ENCODE results near the gene LRCH1. TPM values are rescaled to one million over a fixed set of nuclear protein-coding genes. Genes with fewer than 3 reads are reported as not detected.

Gene LRCH1
- polyA plus RNA-seq, 3 donors = 2.1 to 10.8 (median 6.5) TPM

DNA sequence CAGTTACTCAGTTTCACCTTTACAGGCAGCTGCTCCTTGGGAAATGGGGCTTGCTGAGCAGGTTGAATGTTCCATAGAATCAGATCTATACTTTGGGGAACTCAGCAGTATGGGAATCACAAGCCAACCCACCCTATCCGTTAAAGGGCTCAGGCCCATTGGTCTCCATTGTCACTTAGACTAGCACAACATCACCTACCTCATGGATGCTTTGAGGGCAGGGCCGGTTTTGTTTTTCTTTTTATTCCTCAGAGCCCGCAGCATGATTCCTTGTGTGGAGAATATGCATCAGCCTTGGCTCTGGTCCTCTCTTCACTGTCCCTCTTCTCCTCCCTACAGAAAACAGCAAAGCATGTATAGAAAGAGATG lies 48.0 kb downstream of the LRCH1 start:
- no peak overlapping the region for H3K27ac ChIP-seq (ENCODE audit: low read depth, low read length)

DNA sequence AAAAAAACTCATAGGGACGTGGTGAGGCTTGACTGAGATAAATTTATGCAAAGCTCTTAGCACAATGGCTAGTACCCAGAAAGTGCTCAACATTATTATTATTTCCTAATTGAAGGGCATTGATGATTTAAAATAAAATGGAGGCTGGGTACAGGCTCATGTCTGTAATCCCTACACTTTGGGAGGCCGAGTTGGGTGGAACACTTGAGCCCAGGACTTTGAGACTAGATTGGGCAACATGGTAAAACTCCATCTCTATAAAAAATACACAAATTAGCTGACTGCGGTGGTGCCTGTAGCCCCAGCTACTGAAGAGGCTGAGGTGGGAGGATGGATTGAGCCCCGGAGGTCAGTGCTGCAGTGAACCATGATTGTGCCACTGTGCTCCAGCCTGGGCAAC lies 49.6 kb downstream of the LRCH1 start:
- WGBS, 3 donors = 92 to 98% (median 94%) methylated on average over 4 of the region's 4 CpGs
- H3K27ac ChIP-seq (ENCODE audit: low read depth, low read length) = no peak overlapping the region

More for the DNA sequence above, 48.0 kb downstream of the LRCH1 start:
- WGBS, 3 donors = 81 to 93% (median 92%) methylated on average over 3 of the region's 3 CpGs

- WGBS, 3 donors = 65 to 88% (median 69%) methylated on average over 4 of the region's 4 CpGs
- no peak overlapping the region for H3K27ac ChIP-seq (ENCODE audit: low read depth, low read length)
Observed at GRCh38 chr13:46603165-46603603, 50.2 kb downstream of the LRCH1 start.

GRCh38 chr13:46604226-46604990 lies 51.4 kb downstream of the LRCH1 start:
- WGBS, 3 donors = 66 to 93% (median 79%) methylated on average over 5 of the region's 5 CpGs
- H3K27ac ChIP-seq (ENCODE audit: low read depth, low read length) = no peak overlapping the region

GRCh38 chr13:46605076-46605824 lies 52.3 kb downstream of the LRCH1 start:
- no peak overlapping the region for H3K27ac ChIP-seq (ENCODE audit: low read depth, low read length)
- WGBS, 3 donors = 21 to 61% (median 55%) methylated on average over 4 of the region's 4 CpGs

DNA sequence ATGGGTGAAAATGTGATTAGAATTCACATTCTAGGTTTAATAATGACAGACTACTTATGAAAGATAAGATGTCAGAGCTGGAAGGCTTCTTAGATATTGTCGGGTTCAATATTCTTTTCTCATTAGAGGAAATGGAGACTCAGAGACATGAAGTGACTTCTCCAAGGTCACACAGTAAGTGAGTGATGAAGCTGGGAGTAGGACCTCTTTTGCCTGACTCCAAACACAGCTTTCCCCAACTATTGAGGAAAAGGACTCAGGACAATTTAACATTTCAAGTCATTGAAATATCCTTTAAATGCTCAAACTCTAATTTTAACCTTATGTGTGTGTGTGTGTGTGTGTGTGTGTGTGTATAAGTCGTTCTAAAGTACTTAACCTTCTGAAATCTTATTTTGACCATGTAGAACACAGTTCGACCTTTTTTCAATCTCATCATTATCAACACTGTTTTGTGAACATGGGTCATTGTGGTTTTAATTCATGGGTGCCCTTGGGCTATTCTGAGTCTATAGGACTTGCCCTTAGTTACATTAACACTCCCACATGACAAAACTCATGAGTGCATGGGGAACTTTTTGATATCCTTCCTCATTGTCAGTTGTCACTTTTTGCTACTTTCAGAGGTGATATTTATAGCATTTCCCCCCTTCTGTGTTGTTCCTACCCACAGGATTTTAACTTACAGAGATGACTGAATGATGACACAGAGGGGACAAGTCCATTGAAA lies 53.0 kb downstream of the LRCH1 start:
- no peak overlapping the region for H3K27ac ChIP-seq (ENCODE audit: low read depth, low read length)
- 63 to 75% (median 64%) methylated on average over 3 of the region's 3 CpGs for WGBS, 3 donors

- no peak overlapping the region for H3K27ac ChIP-seq (ENCODE audit: low read depth, low read length)
- 55 to 86% (median 66%) methylated on average over 3 of the region's 3 CpGs for whole genome bisulfite sequencing, 3 donors
Observed at GRCh38 chr13:46606970-46607369, 54.0 kb downstream of the LRCH1 start.

- 70 to 73% (median 72%) methylated on average over 9 of the region's 9 CpGs for WGBS, 3 donors
- H3K27ac ChIP-seq (ENCODE audit: low read depth, low read length) = no peak overlapping the region
Observed at GRCh38 chr13:46607768-46608564, 55.0 kb downstream of the LRCH1 start.

- WGBS, 3 donors = 72 to 77% (median 76%) methylated on average over 4 of the region's 4 CpGs
- H3K27ac ChIP-seq (ENCODE audit: low read depth, low read length) = no peak overlapping the region
Observed at GRCh38 chr13:46609052-46609451, 56.1 kb downstream of the LRCH1 start.

DNA sequence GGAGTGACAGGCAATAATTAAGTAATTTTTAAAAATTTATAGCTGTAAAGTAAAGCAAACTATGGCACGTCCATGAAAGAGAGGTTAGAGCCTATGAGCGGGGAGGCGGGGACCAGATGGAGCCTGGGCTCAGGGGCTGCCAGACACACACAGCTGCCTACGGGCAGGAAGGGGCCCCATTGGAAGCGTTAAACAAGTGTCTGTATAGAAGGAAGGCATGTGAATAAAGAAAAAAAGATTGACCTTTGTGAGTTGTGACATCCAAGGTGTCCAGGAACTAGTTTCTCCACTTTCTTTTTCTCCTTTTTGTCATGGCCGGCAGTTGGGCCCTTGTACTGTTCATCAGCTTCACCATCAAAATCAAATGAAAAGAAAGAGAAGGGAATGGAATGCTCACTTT lies 56.8 kb downstream of the LRCH1 start:
- no peak overlapping the region for H3K27ac ChIP-seq (ENCODE audit: low read depth, low read length)
- 76 to 93% (median 81%) methylated on average over 6 of the region's 6 CpGs for WGBS, 3 donors

DNA sequence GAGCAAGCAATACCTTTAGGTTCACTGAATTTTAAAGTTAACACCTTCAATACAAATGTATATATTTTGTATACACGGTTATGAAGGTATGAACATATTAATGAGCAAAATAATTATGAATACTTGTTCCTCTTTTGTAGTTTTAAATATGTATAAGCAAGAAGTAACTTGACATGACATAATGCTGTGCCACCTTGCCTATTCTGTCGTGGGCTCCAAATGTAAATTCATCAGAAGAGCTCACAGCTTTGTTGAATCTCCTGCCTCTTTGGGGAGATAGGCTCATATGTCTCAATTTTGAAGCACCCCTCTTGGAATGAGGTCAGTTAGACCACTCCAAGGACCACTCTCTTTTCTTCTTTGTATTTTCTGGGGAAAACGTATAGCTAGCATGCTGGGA lies 59.3 kb downstream of the LRCH1 start:
- 78 to 90% (median 82%) methylated on average over 3 of the region's 3 CpGs for WGBS, 3 donors

GRCh38 chr13:46613409-46614049 lies 60.6 kb downstream of the LRCH1 start:
- no peak overlapping the region for H3K27ac ChIP-seq (ENCODE audit: low read depth, low read length)
- 85 to 93% (median 88%) methylated on average over 8 of the region's 8 CpGs for WGBS, 3 donors

More for the DNA sequence above, 59.3 kb downstream of the LRCH1 start:
- no peak overlapping the region for H3K27ac ChIP-seq (ENCODE audit: low read depth, low read length)

DNA sequence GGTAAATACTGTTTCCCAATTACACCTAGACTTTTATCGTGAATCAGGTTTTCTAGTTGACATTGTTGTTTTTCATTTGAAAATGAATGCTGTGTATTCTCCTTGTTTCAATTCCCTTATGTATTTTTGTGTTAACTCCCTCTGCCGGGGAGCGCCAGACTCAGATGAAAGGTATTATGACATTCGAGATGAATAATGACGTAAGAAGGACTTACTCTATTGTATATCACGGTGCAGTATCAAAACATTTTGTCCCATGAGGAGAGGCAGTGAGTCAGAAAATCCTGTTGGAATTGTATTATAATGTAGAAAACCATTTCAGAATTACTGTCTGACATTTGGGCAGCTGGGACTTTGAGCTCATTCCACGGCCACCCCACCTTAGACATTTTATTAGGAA lies 61.6 kb downstream of the LRCH1 start:
- WGBS, 3 donors = 52 to 77% (median 52%) methylated on average over 7 of the region's 7 CpGs
- no peak overlapping the region for H3K27ac ChIP-seq (ENCODE audit: low read depth, low read length)

GRCh38 chr13:46615888-46616531 lies 63.0 kb downstream of the LRCH1 start:
- H3K27ac ChIP-seq (ENCODE audit: low read depth, low read length) = no peak overlapping the region
- 40 to 49% (median 45%) methylated on average over 8 of the region's 8 CpGs for WGBS, 3 donors

- peak overlapping the region; percentile 64 for H3K27ac ChIP-seq (ENCODE audit: low read depth, low read length)
- WGBS, 3 donors = 64 to 79% (median 64%) methylated on average over 8 of the region's 8 CpGs
Observed at GRCh38 chr13:46617229-46617721, 64.3 kb downstream of the LRCH1 start.

- no peak overlapping the region for H3K27ac ChIP-seq (ENCODE audit: low read depth, low read length)
- 98 to 99% (median 98%) methylated on average over 5 of the region's 5 CpGs for WGBS, 3 donors
Observed at GRCh38 chr13:46617885-46618284, 64.9 kb downstream of the LRCH1 start.

DNA sequence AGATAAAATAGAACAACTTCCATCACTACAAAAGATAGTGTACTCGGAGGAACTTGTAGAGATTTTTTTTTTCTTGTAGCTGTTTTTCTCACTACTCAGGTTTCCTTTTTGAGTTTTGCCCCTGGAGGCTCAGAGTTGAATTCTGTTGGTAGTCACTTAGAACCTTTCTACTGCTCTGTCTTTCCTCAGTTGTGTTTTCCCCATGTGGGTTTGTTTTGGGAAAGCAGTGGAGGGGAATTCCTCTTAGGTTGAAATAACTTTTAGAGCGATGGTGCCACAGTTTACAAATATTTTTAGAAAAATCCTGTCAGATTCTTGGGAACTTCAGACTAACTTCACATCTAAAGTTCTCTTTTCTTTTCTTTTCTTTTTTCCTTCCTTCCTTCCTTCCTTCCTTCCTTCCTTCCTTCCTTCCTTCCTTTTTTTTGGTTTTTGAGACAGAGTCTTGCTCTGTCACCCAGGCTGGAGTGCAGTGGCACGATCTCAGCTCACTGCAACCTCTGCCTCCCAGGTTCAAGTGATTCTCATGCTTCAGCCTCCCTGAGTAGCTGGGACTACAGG lies 65.8 kb downstream of the LRCH1 start:
- no peak overlapping the region for H3K27ac ChIP-seq (ENCODE audit: low read depth, low read length)
- WGBS, 3 donors = 73 to 86% (median 77%) methylated on average over 3 of the region's 3 CpGs

Data from adipose tissue (tissue), 3 donors.